ENCODE results near the gene CNKSR1. TPM values are rescaled to one million over a fixed set of nuclear protein-coding genes. Genes with fewer than 3 reads are reported as not detected.

CNKSR1 gene
- polyA plus RNA-seq, 1 donor (not counting 4 experiments of a cell fraction or from before 2014, with no cell fraction given), result 10.6 TPM

DNA sequence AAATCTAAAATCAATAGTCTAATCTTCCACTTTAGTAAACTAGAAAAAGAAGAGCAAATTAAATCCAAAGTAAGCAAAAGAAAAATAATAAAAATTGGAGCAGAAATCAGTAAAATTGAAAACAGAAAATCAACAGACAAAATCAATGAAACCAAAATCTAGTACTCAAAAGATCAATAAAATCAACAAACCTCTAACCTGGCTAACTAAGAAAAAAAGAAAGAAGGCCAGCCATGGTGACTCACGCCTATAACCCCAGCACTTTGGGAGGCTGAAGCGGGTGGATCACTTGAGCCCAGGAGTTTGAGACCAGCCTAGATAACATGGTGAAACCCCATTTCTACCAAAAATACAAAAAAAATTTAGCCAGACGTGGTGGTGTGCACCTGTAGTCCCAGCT, 42.8 kb upstream of the CNKSR1 start:
- dilution Hi-C loops (cut with MboI; ENCODE audit: extremely low pct_ligation_motif_present, low sequenced_read_pairs), result no loop called here
- Histone ChIP-seq H3K9me1 (ENCODE audit: control insufficient read depth, extremely low read depth, insufficient read depth, low read length) (no peaks in the 10 kb centered on the region), H3K36me3 (ENCODE audit: control insufficient read depth in 2 of 2, extremely low read depth in 1 of 2, insufficient read depth in 2 of 2, low read length in 2 of 2) (no peaks in the 10 kb centered on the region), H3K4me3 (ENCODE audit: control insufficient read depth in 2 of 3, extremely low read depth in 1 of 3, insufficient read depth in 2 of 3, low read depth in 1 of 3, low read length in 3 of 3) (no peak overlapping the region), H3K4me1 (ENCODE audit: control insufficient read depth, extremely low read depth, insufficient read depth, low read length) (no peaks in the 10 kb centered on the region), H3K4me2 (ENCODE audit: control insufficient read depth, extremely low read depth, insufficient read depth, low read depth, low read length) (no peak overlapping the region), H4K20me1 (ENCODE audit: control insufficient read depth, extremely low read depth, insufficient read depth, low read length) (no peaks in the 10 kb centered on the region), H2AFZ (ENCODE audit: control insufficient read depth, low read length) (no peak overlapping the region), H3K27me3 (ENCODE audit: control insufficient read depth, extremely low read depth, insufficient read depth, low read length) (no peaks in the 10 kb centered on the region), H3K9me3 (ENCODE audit: control insufficient read depth, low read depth, low read length) (no peaks in the 10 kb centered on the region), H3K27ac (ENCODE audit: control insufficient read depth, insufficient read depth, low read length) (no peak overlapping the region), H3K79me2 (ENCODE audit: control insufficient read depth, insufficient read depth, low read length) (no peaks in the 10 kb centered on the region), H3K9ac (ENCODE audit: control insufficient read depth, extremely low read depth, insufficient read depth, low read length) (no peak overlapping the region)
- FAIRE-seq (no peak), DNase-seq (ENCODE audit: low read depth, low spot score) (no peak)
- TF ChIP-seq, protein P1, sequence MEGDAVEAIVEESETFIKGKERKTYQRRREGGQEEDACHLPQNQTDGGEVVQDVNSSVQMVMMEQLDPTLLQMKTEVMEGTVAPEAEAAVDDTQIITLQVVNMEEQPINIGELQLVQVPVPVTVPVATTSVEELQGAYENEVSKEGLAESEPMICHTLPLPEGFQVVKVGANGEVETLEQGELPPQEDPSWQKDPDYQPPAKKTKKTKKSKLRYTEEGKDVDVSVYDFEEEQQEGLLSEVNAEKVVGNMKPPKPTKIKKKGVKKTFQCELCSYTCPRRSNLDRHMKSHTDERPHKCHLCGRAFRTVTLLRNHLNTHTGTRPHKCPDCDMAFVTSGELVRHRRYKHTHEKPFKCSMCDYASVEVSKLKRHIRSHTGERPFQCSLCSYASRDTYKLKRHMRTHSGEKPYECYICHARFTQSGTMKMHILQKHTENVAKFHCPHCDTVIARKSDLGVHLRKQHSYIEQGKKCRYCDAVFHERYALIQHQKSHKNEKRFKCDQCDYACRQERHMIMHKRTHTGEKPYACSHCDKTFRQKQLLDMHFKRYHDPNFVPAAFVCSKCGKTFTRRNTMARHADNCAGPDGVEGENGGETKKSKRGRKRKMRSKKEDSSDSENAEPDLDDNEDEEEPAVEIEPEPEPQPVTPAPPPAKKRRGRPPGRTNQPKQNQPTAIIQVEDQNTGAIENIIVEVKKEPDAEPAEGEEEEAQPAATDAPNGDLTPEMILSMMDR (optimal IDR thresholded peaks at IDR 0.05 in 1 of 3, IDR thresholded peaks at IDR 0.05 in 1 of 3, conservative IDR thresholded peaks at IDR 0.05 in 1 of 3; ENCODE audit: extremely low read depth in 1 of 3, insufficient read depth in 2 of 3, low read length in 3 of 3), result no peak
- TF ChIP-seq EZH2 (IDR thresholded peaks at IDR 0.05; ENCODE audit: low read length), result no peak

DNA sequence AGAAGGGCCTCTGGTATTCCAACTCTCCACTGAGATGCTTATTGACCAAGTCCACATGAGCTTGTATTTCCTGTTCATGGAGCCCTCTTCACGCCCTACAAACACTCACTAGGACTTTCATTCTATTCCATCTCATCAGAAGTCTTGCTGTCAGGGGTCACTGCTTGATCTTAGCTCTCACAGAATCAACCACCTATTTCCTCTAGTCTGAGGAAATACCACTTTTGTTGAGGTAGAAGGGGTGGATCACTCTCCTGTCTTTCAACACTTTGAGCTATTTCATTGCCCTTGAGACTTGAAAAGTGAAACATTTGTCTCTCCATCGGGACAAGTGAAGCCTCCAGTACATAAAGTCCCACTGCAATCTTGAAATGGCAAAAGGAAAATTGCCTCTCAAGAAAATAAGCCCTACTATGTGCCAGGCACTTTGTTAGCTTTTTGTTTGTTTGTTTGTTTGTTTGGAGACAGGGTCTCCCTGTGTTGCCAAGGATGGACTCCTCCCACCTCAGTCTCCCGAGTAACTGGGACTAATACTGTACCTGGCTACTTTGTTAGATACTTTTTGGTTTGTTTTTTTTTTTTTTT, 38.2 kb upstream of the CNKSR1 start:
- Histone ChIP-seq H3K9ac (ENCODE audit: control insufficient read depth, extremely low read depth, insufficient read depth, low read length) (no peak overlapping the region), H3K27me3 (ENCODE audit: control insufficient read depth, extremely low read depth, insufficient read depth, low read length) (no peaks in the 10 kb centered on the region), H3K4me3 (ENCODE audit: control insufficient read depth in 2 of 3, extremely low read depth in 1 of 3, insufficient read depth in 2 of 3, low read depth in 1 of 3, low read length in 3 of 3) (no peak overlapping the region), H3K4me1 (ENCODE audit: control insufficient read depth, extremely low read depth, insufficient read depth, low read length) (no peaks in the 10 kb centered on the region), H3K9me1 (ENCODE audit: control insufficient read depth, extremely low read depth, insufficient read depth, low read length) (no peaks in the 10 kb centered on the region), H3K27ac (ENCODE audit: control insufficient read depth, insufficient read depth, low read length) (no peak overlapping the region), H3K36me3 (ENCODE audit: control insufficient read depth in 2 of 2, extremely low read depth in 1 of 2, insufficient read depth in 2 of 2, low read length in 2 of 2) (no peaks in the 10 kb centered on the region), H2AFZ (ENCODE audit: control insufficient read depth, low read length) (no peak overlapping the region), H3K9me3 (ENCODE audit: control insufficient read depth, low read depth, low read length) (no peaks in the 10 kb centered on the region), H3K79me2 (ENCODE audit: control insufficient read depth, insufficient read depth, low read length) (no peaks in the 10 kb centered on the region), H3K4me2 (ENCODE audit: control insufficient read depth, extremely low read depth, insufficient read depth, low read depth, low read length) (no peak overlapping the region), H4K20me1 (ENCODE audit: control insufficient read depth, extremely low read depth, insufficient read depth, low read length) (no peaks in the 10 kb centered on the region)
- dilution Hi-C loops (cut with MboI; ENCODE audit: extremely low pct_ligation_motif_present, low sequenced_read_pairs), result no loop called here
- TF ChIP-seq EZH2 (IDR thresholded peaks at IDR 0.05; ENCODE audit: low read length), result no peak
- TF ChIP-seq, protein P1 (optimal IDR thresholded peaks at IDR 0.05 in 1 of 3, IDR thresholded peaks at IDR 0.05 in 1 of 3, conservative IDR thresholded peaks at IDR 0.05 in 1 of 3; ENCODE audit: extremely low read depth in 1 of 3, insufficient read depth in 2 of 3, low read length in 3 of 3), result no peak
- FAIRE-seq (no peak), DNase-seq (ENCODE audit: low read depth, low spot score) (no peak)

Measured in keratinocyte (primary cell).